ENCODE results near the gene TRIM25.

TRIM25 gene

DNA sequence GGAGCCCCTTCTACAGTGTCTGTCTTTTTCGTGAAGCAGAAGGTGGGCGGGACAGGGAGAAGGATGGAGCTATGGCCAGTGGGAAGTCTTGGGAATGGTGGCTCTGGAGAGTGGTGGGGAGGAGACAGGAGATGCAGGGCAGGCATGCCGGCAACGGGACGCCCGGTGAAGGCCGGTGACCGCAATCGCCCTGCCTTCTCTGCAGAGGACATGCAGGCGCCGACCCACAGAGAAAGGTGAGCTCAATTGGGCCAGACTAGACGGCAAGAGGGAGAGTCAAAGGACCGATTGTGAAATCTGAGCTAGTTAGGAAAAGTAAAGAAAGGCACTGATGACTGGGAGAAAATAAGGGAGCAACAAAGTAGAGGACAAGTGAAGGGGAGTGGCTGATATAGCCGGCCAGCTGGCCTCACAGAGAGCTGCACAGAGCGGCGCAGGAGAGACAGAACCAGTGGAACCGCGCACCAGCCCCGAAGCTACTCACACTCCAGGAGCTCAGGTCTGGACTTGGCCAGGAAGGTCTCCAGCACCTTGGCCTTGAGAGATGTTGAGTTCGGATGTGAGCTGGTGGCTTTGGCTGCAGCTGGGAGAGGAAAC lies 18.9 kb downstream of the TRIM25 start:
- DNase-seq = no peak

DNA sequence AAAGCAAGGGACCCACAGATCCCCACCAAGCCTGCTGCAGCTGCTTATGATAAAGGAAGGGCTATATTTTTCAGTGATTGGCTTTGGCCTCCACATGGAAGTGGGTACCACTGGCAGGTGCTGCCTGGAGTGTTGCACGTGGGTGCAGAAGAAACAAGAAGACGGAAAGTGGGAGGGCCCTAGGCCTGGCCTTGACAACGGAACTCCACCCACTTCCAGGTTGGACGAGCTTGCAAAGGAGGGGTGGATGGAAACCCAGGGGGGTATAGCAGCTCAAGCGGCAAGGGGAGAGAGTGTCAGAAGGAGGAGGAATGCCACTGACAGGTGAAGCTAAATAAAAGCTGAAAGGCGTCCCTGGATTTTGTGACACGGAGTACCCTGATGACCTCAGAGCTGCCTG lies 20.3 kb downstream of the TRIM25 start:
- DNase-seq = no peak

DNA sequence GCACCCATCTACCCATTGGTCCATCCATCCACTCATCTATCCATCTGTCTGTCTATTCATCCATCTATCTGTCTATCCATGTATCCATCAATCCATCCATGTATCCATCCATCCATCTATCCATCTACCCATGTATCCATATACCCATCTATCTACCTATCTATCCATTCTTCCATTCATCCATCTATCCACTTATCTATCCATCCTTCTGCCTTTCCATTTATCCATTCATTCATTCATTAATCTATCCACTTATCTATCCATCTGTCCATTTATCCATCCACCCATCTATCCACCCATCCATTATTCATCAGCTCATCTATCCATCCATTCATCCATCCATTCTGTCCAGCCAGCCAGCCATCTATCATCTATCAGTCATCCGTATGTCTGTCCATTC lies 21.5 kb downstream of the TRIM25 start:
- DNase-seq = no peak

DNA sequence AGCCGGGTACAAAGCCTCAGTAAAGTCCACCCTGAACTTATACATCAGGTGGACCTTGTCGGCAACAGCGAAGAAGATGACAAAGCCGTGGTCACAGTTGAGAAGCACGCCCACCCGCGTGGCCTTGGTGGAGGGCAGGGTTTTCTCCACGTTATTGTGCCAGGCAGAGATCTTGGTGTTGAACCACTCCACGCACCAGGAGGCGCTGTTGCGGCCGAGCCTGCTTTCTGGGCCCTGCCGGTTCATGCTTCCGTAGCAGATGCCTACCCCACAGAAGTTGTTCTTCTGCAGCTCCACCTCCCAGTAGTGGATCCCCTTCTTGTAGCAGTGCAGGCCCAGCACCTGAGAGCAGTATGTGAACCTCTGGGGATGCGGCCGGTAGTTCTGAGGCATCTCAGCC lies 22.1 kb downstream of the TRIM25 start:
- no peak for DNase-seq

DNA sequence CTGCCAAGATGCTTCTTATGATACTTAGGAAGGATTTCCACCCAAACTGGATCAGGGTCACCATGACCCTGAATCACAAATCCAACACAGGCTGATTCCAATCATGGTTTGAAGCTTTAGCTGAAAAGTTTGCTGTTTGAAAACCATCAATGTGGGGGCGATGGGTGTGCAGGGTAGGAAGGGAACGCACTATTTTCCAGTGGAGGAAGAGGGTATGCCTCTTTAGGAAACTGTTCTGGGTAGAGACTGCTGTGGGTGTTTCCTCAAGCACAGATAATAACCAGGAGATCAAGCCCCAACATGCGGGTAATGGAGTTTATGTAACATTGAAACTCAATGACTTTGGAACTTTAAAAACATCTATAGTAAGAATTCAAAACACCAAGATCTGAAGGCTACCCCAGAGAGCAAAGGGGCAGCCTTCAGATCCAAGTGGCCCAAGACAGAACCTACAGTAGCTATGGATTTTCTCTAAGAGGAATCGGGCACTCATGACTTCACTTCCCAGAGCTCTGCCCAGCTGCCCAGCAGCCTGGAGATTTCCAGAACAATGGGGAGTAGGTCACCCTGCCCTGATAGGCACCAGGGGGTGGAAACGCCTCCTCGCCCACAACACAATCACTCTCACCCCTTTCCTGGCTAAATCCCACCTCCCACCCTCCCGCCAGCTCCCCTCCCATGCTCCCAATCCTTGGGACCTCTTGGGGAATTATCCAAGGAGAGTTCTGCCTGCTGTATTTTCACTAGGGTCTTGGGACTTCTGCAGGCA lies 22.8 kb downstream of the TRIM25 start:
- DNase-seq = no peak

DNA sequence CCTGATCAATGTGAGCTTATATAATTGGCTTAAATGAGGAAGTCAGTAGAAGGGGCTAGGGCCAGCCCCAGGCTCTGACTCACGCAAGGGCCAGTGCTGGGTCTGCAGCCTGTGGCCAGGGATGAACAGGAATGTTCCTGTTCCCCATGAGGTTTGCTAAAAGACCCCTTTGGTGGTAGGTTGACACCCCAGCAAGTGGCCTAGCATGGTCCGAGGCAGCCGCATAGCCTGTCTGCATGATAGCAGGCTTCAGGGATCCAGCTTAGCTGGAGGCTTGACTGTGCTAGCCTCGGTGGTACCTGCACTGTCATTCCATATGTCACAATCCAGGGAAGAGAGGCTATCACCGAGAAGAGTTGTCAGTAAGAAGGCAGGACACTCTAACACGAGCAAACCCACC lies 23.5 kb downstream of the TRIM25 start:
- DNase-seq = no peak

DNA sequence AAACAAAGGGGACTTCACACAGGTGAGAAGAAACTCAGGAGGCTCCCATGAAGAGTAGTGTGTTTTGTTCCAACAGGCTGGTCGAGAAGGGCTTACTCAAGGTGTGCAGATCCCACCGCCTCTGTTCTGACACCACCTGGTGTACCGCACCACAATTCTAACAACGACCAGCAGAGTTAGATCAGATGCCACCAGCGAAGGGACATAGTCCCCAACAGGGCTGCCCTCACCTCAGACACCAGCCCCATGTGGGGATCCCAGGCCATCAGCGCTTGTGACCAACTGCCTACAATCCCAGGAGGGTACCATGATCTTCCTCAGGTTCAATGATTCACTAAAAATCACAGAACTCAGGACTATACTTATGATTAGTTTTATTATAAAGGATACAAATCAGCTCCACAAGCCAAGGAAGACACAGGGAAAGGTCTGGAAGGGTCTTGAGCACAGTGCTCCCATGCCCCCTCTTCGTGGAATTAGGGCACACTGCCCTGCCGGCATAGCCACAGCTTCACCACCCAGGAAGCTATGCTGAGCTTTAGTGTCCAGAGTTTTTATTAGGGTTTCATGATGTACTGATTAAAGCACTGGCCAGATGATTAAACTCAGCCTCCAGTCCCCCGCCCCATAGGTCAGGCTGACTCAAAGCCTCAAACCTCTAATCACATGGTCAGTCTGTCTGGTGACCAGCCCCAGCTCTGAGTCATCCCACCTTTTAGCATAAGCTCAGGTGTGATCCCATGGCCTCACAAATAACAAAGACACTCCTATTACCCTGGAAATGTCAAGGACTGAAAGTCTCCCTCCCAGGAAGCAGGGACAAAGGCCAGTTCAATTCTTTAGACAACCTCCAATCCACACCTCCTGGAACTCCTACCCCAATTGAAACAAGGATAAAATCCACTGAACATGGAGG lies 26.0 kb downstream of the TRIM25 start:
- no peak for DNase-seq

DNA sequence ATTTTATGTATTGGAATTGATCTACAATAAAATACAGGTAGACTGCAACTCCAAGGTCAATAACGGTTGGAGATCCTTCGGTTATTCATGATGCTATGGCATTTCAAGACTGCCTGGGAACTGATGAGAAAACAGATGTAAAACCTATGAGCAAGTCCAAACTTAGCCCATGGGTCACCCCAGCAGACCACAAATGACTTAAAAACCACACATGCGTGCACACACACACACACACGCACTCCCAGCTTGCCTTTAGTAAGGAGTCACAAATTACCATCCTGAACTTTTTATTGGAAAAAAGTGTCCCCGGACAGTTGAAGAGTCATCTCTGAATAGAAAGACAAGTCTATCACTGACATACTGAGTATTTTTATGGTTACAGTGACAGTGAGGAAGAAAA lies 26.7 kb downstream of the TRIM25 start:
- DNase-seq = no peak

DNA sequence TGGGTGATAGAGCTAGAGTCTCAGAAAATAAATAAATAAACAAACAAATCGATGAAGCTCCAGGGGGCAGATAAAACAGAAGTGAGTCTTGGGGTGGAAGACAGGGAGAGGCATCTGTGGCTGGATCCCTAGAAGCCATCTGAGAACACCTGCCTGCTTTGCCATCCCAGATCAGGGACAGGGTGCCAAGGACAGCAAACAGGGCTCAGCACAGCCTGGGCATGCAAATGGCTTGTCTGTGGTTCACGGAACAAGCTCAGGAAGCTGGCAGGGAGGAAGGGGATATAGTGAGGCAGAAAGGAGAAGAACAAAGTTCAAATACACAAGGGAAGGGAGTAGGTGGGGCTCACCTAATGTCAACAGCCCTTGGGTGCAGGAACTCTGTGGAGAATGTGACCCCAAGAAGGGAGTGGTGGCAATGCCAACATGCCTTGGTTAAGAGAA lies 27.5 kb downstream of the TRIM25 start:
- DNase-seq = no peak

DNA sequence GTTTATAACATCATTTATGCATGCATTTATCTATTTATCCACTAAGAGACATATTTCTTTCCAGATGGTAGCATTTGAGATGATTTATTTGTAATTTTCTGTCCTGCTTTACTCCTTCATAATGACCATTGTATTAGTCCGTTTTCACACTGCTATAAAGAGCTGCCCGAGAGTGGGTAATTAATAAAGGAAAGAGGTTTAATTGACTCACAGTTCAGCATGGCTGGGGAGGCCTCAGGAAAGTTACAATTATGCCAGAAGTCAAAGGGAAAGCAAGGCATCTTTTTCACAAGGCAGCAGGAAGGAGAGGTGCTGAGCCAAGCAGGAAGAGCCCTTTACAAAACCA lies 28.6 kb downstream of the TRIM25 start:
- no peak for DNase-seq

DNA sequence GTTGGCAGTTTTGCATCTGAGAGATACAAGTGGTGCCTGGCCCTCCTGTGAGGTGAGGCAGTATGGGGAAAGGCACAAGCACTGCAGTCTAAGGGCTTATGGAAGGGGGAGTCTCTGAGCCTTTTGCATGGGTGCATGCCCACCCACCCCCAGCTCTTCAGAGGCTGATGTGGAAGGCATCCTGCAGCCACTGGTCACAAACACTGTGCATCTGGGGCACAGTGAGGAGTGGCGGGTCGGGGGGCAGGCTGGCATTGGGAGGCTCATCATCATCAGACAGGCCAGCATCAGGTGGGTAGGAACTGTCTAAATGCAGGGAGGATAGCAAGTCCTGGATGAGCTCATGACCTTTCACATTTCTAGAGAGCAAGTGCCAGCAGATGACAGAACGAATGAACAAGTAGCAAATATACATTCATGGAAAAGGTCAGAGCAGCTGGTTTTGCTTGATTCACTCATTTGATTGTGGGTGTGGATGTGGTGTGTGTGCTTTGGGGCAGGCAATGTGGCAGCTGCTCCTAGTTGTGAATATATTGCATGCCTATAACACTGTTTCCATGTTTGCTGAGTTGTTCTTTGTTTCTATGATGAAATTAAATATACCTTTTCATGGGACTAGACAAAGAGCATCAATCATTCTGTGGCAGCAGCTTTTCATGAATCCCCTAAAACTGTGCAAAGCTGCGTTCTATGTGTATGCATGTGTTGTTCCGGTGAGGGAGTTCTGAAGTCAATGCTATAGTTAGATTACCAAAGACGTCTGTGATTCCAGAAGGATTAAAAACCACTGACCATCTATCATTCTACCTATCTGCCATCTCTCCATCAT lies 29.2 kb downstream of the TRIM25 start:
- DNase-seq = no peak

DNA sequence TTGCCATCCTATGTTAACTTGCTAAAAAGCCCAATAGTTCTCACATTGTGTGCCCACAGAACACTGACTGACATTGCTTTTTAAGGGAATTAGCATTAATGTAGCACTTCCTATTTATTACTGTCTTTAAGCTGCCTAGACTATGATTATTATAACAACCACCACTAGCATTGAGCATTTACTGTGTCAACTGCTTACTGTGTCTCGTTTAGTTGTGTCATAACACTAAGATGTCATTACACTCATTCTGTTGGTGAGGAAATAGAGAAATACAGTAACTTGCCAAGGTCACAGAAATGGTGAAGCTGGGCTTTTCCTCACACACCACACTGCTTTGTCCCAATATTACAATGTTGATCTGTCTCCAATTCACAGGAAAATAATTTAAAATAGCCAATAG lies 30.2 kb downstream of the TRIM25 start:
- no peak for DNase-seq

DNA sequence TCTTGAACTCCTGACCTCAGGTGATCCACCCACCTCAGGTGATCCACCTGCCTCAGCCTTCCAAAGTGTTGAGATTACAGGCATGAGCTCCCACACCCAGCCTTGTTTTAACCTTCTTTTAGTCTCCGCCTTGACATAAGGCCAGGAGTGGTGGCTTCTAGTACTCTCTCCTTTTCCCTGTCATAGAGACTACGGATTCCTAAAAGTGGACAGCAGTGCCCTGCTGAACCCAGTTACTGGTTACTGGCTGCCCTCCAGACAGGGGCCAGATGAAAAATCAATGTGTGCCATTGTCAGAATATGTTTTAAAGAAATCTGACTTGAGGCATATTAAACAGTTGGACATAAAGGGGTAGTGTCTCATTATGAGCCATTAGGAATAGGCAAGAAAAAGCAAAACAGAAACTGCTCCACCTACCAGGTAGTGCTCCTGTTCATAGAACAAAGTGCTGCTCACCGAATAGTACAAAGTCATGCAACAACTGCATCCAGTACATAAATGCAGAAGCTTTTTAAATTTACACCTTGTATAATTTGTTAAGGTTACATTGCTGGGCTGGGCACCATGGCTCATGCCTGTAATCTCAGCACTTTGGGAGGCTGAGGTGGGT lies 32.1 kb downstream of the TRIM25 start:
- no peak for DNase-seq

DNA sequence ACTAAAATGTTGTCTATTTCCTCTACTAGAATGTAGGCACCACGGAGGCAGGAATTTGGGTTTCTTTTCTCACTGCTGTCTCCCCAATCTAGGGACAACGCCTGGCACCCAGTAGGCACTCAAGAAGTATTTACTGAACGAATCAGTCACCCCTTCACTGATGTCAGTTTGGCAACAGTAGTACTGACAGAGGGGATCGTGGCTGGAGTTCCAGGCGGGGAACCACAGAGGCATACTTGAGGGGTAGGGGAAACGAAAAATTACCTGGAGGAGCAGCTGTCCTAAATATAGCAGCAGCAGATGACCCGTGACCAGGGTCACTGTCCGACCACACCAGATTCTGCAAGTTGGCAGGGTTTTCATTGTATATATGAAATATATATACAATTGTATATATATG lies 33.3 kb downstream of the TRIM25 start:
- no peak for DNase-seq

DNA sequence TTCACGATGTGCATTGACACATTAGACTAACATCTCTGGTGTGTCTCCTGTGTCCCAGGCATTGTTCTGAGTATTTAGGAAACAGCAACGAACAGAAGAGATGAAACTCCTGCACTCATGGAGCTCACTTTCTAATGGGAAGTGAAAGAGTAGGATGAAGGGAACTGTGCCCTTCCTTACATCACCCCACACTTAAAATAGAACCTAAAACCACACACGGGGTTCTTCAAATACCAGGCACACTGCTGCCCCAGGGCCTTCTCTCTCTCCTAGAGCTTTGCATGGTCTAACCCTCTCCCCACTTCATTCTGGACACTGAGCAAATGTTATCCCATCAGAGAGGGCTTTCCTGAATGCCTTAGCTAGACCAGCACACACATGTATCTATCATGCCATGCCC lies 33.7 kb downstream of the TRIM25 start:
- DNase-seq = no peak

DNA sequence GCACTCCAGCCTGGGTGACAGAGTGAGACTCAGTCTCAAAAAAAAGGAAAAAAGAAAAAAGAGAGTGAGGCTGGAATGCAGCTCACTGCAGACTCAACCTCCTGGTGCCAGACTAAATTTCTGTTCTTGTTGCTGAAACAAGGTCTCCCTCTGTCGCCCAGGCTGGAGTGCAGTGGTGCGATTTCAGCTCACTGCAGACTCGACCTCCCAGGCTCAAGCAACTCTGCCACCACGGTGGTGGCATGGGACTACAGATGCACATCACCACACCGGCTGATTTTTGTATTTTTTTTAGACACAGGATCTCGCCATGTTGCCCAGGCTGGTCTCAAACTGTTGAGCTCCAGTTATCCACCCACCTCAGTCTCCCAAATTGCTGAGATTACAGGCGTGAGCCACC lies 34.6 kb downstream of the TRIM25 start:
- no peak for DNase-seq

DNA sequence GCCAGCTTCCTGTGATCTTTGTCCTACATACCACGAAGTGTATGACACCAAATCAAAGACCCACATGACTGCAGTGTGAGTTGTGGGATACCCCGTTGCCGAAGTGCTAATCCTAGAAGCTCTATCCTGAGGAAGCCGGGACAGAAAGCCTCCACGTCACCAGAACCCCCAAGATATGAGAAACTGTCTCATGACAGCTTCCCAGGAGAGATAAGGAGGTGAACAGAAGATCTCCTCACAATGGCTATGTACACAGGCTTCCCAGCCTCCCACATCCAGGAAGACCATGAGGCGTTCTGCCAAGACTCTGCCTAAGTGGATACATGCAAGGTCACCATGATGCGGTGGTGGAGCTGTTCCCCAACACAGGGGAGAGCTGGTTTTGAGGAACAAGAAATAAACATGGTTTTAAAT lies 37.1 kb downstream of the TRIM25 start:
- no peak for DNase-seq

DNA sequence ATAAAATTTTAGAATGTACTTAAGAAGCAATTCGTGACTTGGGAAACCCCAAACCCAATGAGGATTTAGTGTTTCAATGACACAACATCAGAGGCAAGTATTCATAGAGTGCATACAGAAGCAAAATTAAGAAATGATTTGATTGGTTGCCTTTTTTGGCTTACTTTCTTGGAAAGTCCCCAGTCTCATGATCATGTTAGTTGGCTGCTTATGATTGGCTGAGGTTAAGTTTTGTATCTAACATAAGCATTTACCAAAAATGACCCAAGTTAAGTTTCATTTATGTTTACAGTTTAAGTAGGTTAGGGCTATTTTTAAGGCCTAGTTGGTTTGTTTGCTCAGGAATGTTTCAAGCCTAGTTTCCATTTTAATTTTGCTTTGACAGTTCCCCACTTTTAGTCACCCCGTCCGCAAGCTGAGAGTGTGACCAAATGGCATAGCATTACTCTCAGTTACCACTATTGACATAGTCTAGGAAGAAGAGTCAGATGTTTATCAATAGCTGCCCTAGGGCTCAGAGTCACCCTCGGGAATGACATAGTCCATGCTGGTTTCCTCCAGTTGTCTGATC lies 43.7 kb downstream of the TRIM25 start:
- no peak for DNase-seq

DNA sequence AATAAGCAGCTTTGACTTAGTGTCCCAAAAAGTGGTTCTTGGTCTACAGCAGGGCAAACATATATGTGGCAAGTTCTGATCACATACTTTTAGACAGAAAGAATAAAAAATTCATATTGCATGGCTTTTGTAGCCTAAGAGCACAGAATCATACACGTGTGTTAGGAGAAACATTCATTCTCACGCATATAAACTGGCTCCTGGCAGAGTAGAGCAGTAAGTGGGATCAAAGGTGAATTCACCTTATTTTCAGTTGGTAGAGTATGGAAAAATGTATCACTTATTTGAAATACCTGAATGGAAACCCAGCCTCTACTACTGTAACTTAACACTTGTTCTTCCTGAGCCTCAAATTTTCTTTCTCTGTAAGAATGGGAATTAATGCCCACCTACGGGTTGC lies 45.1 kb downstream of the TRIM25 start:
- DNase-seq = no peak

DNA sequence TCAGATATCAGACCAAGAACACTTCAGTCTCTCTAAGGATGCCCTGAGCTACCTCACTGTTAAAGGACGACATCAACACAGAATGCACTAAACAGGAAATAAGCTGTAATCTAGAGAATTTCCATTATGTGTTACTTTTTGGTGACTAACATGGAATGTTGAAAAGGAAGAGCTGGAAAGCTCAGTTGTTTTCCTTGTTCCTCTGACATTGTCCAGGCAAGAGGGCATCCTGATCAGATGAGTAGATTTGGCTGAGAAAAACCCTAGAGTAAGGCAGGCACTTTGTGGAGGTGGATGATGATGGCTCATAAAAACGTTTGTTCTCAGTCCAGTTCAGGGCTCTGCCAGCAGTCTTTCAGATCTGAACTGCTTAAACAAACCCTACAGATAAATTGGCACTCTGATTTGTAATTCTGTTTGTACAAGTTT lies 45.9 kb downstream of the TRIM25 start:
- DNase-seq = peak; percentile 7

DNA sequence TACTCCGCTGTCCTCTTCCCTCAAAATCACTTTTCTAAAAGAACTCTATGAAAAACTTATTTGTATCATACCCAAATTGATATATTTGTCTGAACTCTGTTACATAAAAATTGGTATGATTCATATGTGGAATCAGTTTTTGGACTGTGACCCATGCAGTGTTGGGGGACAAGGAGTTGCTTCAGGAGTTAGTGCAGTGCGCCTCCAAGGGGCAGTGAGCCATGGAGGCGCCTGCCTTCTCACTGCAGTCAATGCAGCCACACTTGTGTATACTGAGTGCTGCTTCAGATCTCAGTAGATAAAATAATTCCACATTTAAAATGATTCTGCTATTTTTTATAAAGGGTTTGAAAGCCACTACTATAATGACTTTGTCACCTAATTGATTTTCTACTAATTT lies 47.4 kb downstream of the TRIM25 start:
- no peak for DNase-seq

DNA sequence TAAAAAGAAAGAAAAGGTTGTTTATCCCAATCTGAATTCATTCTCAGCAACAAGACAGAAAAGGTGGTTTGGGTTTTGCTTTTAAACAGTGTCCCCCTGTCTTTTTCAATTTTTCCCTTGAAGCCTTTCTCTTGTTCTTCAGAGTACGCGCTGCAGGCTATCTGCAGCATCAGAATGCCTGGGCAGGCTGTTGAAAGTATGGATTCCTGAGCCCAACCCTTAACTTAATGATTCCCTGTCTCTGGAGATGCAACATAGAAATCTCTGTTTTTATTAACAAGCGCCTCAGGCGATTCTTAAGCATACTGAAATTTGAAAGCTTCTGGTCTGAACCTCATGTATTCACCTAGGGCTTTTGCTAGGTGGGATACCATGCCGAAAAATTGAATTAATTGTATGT lies 47.8 kb downstream of the TRIM25 start:
- no peak for DNase-seq

All from NCI-H2029 (cell line).